TTC549 (cell line): Measurements from ENCODE around the gene CAPZB.

Experiments used
- FAIRE-seq: peaks from 2 replicates; lab custom pipeline; 2012; peaks lifted over from hg19 to GRCh38; lab: Jason Lieb, UNC

CAPZB gene

GRCh38 chr1:19448491-19449439, 36.6 kb downstream of the CAPZB start:
- FAIRE-seq, result no peak

- FAIRE-seq, result no peak
Measured at GRCh38 chr1:19447550-19447949, 37.8 kb downstream of the CAPZB start.

- no peak for FAIRE-seq
Measured at GRCh38 chr1:19445417-19446342, 39.7 kb downstream of the CAPZB start.

- FAIRE-seq, result no peak
Measured at GRCh38 chr1:19444296-19445021, 40.9 kb downstream of the CAPZB start.

GRCh38 chr1:19443326-19443725, 42.0 kb downstream of the CAPZB start:
- FAIRE-seq, result no peak

- no peak for FAIRE-seq
Measured at GRCh38 chr1:19442154-19443096, 42.9 kb downstream of the CAPZB start.

GRCh38 chr1:19441048-19441780, 44.1 kb downstream of the CAPZB start:
- FAIRE-seq, result no peak

GRCh38 chr1:19439464-19440171, 45.7 kb downstream of the CAPZB start:
- no peak for FAIRE-seq

- FAIRE-seq, result no peak
Measured at GRCh38 chr1:19438516-19439195, 46.7 kb downstream of the CAPZB start.

GRCh38 chr1:19437891-19438294, 47.4 kb downstream of the CAPZB start:
- FAIRE-seq, result no peak

- no peak for FAIRE-seq
Measured at GRCh38 chr1:19436716-19437476, 48.4 kb downstream of the CAPZB start.

GRCh38 chr1:19435851-19436455, 49.4 kb downstream of the CAPZB start:
- FAIRE-seq, result no peak

- no peak for FAIRE-seq
Measured at GRCh38 chr1:19435181-19435580, 50.2 kb downstream of the CAPZB start.

- no peak for FAIRE-seq
Measured at GRCh38 chr1:19433719-19433998, 51.7 kb downstream of the CAPZB start.

GRCh38 chr1:19432943-19433718, 52.2 kb downstream of the CAPZB start:
- no peak for FAIRE-seq

- no peak for FAIRE-seq
Measured at GRCh38 chr1:19430121-19431068, 54.9 kb downstream of the CAPZB start.
